SK-N-SH treated with all-trans-retinoic acid at 6 μM for 48 hours (cell line): ENCODE results near the gene TMEM181.

Experiments used
- ARNTL ChIP-seq: fragments of 450-650 bp; formaldehyde crosslinking; IDR thresholded peaks from 2 replicates; pipeline ENCODE4 v1.5.0; 2020; ENCODE audit warnings: low read depth, mild to moderate bottlenecking, moderate library complexity, borderline replicate concordance
- CREB5 ChIP-seq: fragments of 250-450 bp; sonication (Bioruptor Pico); IDR thresholded peaks from 2 replicates; pipeline ENCODE4 v1.5.1; 2020; ENCODE audit warnings: low read depth, mild to moderate bottlenecking, moderate library complexity
- CSRNP3 ChIP-seq: fragments of 250-450 bp; sonication (Bioruptor Pico); IDR thresholded peaks from 2 replicates; pipeline ENCODE4 v1.5.1; 2021; ENCODE audit warnings: mild to moderate bottlenecking, moderate library complexity

GRCh38 chr6:158559895-158560835, at the start of gene TMEM181:
- TF ChIP-seq CSRNP3 (CRISPR knock-in tag) = no peak
- TF ChIP-seq ARNTL (CRISPR knock-in tag) = no peak
- no peak for TF ChIP-seq CREB5 (CRISPR knock-in tag)
